Thyroid gland (tissue), 4 donors: ENCODE data around the gene ACTR1A.

ENCODE experiments used
- POLR2A ChIP-seq, 2 donors: fragments of 450-650 bp; IDR thresholded peaks; one replicate each; pipeline ENCODE4 v1.6.1; 2017; ENCODE audit warnings: antibody characterized with exemption in 2 of 2, mild to moderate bottlenecking in 2 of 2, moderate library complexity in 1 of 2
- TF ChIP-seq, protein P1 (sequence below), 6 experiments: fragments of 200-600 bp in 3 of 6; fragments of 450-650 bp in 3 of 6; sonication (generic) in 3 of 6; IDR thresholded peaks; one replicate each; pipeline ENCODE4 v1.5.1; 2016 to 2019; ENCODE audit warnings: antibody characterized with exemption in 6 of 6, mild to moderate bottlenecking in 2 of 6, inconsistent platforms in 1 of 6, moderate library complexity in 1 of 6

DNA sequence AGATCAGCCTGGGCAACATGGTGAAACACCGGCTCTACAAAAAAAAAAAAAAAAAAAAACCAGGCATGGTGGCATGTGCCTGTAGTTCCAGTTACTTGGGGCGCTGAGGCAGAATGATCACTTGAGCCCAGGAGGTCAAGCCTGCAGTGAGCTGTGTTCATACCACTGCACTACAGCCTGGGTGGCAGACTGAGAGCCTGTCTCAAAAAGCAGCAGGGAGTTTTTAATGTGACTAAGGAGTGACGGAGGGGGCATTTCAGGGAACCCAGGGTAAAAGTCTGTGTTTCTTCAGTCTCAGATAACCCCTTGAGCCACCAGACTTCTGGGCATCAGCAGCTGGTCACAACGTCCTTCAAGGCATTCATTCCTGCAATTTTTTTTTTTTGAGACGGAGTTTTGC is 49.0 kb downstream of the ACTR1A start:
- TF ChIP-seq, protein P1, sequence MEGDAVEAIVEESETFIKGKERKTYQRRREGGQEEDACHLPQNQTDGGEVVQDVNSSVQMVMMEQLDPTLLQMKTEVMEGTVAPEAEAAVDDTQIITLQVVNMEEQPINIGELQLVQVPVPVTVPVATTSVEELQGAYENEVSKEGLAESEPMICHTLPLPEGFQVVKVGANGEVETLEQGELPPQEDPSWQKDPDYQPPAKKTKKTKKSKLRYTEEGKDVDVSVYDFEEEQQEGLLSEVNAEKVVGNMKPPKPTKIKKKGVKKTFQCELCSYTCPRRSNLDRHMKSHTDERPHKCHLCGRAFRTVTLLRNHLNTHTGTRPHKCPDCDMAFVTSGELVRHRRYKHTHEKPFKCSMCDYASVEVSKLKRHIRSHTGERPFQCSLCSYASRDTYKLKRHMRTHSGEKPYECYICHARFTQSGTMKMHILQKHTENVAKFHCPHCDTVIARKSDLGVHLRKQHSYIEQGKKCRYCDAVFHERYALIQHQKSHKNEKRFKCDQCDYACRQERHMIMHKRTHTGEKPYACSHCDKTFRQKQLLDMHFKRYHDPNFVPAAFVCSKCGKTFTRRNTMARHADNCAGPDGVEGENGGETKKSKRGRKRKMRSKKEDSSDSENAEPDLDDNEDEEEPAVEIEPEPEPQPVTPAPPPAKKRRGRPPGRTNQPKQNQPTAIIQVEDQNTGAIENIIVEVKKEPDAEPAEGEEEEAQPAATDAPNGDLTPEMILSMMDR (IDR thresholded peaks at IDR 0.05): no peak
- TF ChIP-seq POLR2A (IDR thresholded peaks at IDR 0.05): peak in 1 of 2 donors; percentile 14
